IPS DF 6.9 (cell line): ENCODE data around the gene CUX1.

Source experiments
- DNase-seq: peaks from one replicate; pipeline ENCODE4 v3.0.0-alpha.2; 2013; ENCODE audit warnings: low read depth, low spot score
- H3K27ac ChIP-seq: one replicate; pipeline ENCODE4 v1.5.1; 2013; ENCODE audit warnings: low read length, control low read depth
- H3K27me3 ChIP-seq: 2 replicates; pipeline ENCODE4 v1.6.1; 2013; ENCODE audit warnings: mild to moderate bottlenecking, low read length; ENCODE audit not compliant: control insufficient read depth, insufficient read depth
- H3K36me3 ChIP-seq: 2 replicates; pipeline ENCODE4 v1.6.1; 2013; ENCODE audit warnings: low read length; ENCODE audit not compliant: control insufficient read depth, insufficient read depth
- H3K4me1 ChIP-seq: 2 replicates; pipeline ENCODE4 v1.6.1; 2013; ENCODE audit warnings: low read length; ENCODE audit not compliant: control insufficient read depth, insufficient read depth
- H3K4me3 ChIP-seq: 2 replicates; pipeline ENCODE4 v1.5.1; 2013; ENCODE audit warnings: mild to moderate bottlenecking, low read length
- H3K9me3 ChIP-seq: 2 replicates; pipeline ENCODE4 v1.6.1; 2013; ENCODE audit warnings: low read length, inconsistent platforms; ENCODE audit not compliant: control insufficient read depth, insufficient read depth
- WGBS: extraction: QIAGEN DNeasy Blood & Tissue Kit; methylation state at CpG from one replicate; pipeline ENCODE4 v1.1.7; 2013; ENCODE audit warnings: mixed read lengths, missing lambda C conversion rate; ENCODE audit not compliant: insufficient read length, insufficient coverage; 5-methylcytosine and 5-hydroxymethylcytosine counted together

Gene CUX1

DNA sequence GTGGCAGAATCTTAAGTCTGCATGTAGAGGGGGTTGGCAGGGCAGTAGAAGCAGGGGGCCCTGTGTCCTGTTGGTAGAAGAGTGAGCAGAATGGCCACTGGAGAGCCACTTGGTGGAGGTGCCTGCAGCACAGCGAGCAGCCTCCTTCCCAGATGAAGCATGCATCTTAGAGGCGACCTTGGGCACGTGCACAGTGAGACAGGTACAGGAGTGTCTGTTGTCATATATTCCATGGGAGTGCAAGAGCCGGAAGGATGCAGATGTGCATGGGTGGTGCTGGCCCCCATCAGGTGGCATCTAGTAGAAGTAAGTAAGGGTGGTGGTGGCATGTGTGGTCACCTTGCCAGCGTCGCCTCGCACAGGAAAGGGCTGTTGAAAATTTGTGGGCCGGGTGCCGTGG is 53.9 kb downstream of the CUX1 start:
- Histone ChIP-seq H3K4me1 (peaks cover 22% of the 10 kb centered on the region), H3K27me3 (no peaks in the 10 kb centered on the region), H3K4me3 (no peak overlapping the region), H3K36me3 (no peaks in the 10 kb centered on the region), H3K27ac (no peak overlapping the region), H3K9me3 (no peaks in the 10 kb centered on the region)
- no peak for DNase-seq
- WGBS: no CpG with 5 or more reads among the region's 9 CpGs

GRCh38 chr7:101874028-101874427 is 56.6 kb downstream of the CUX1 start:
- WGBS: no CpG with 5 or more reads among the region's 5 CpGs
- Histone ChIP-seq H3K27ac (no peak overlapping the region), H3K4me3 (no peak overlapping the region), H3K36me3 (no peaks in the 10 kb centered on the region), H3K27me3 (no peaks in the 10 kb centered on the region), H3K4me1 (peaks cover 21% of the 10 kb centered on the region), H3K9me3 (no peaks in the 10 kb centered on the region)
- DNase-seq: no peak

DNA sequence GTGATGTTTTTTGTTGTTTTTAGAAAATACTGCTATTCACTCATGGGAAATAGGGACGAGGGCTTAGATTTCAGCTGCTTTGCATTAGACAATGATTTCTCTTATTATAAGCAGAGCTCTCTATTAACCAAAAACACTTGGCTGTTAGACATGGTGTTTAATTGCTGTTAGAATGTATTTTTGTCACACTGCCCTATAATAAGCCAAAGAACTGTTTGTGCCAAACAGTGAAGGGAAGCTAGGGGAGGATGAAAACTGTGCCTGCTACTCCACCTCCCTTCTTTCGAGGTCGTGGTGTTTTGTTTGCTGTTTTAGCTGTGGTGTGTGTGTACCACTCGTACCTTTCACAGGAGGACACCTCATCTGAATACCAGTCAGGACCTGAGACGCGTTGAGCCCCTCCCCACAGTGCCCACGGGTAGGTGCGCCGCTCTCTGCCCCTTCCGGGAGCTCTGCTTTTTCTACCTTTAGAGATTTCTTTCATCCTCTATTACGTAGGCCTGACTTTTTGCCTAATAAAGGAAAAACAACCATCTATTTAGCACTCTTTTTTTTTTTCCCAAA is 57.9 kb downstream of the CUX1 start:
- DNase-seq: no peak
- Histone ChIP-seq H3K4me3 (no peak overlapping the region), H3K27ac (no peak overlapping the region), H3K9me3 (no peaks in the 10 kb centered on the region), H3K27me3 (no peaks in the 10 kb centered on the region), H3K36me3 (no peaks in the 10 kb centered on the region), H3K4me1 (peaks cover 18% of the 10 kb centered on the region)
- WGBS: no CpG with 5 or more reads among the region's 11 CpGs

DNA sequence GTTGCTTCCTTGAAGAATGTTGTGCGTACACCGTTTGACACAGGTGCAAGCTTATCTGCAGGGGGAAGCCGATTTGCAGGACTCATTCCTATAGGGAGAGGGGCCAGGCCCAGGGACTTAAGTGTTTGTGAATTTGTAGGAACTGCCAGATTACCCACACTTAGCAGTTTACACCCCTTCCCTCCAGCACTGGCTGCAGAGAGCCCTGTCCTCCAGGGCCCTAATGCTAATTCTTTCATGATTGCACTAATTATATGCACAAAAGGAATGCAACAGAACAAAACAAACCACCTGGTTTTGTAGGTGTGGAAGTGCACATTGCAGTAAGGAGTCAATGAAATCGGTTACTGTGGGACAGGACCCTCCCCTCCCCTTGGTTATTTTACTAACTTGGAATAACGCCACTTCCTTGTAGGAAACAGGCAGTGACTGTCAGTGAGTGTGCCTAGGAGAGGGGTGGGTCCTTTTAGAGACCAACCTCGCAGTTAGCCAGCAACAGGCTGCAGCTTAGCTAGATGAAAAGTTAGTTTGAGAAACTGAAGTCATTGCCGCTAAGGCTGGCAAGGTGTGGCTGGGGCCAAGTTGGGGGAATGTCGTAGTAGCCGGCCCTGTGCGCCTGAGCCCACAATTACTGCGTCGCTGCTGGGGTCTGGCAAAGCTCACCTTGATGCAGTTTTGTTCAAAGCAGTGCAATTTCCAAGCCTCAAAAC is 60.6 kb downstream of the CUX1 start:
- WGBS: no CpG with 5 or more reads among the region's 12 CpGs
- DNase-seq: no peak
- Histone ChIP-seq H3K4me1 (peaks cover 14% of the 10 kb centered on the region), H3K27ac (no peak overlapping the region), H3K36me3 (no peaks in the 10 kb centered on the region), H3K9me3 (no peaks in the 10 kb centered on the region), H3K4me3 (no peak overlapping the region), H3K27me3 (no peaks in the 10 kb centered on the region)

DNA sequence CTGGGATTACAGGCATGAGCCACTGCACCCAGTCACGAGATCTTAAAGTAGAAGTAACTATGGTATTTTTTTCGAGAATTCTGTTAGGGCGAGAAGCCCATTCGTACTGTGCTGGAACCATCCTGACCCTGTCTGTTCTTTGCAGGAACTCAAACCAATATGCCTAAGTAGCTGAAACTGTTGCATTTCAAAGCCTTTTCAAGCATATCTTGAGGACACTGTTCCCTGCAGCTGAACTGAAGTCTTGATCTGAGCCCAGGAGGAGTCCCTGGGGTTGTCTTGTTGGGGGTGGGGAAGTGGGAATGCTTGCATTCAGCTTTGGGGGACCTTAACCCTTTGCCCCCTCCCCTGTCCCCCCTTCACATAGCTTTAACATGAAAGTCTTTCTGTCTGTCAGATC is 61.5 kb downstream of the CUX1 start:
- Histone ChIP-seq H3K36me3 (no peaks in the 10 kb centered on the region), H3K4me3 (no peak overlapping the region), H3K9me3 (no peaks in the 10 kb centered on the region), H3K27me3 (no peaks in the 10 kb centered on the region), H3K4me1 (peaks cover 14% of the 10 kb centered on the region), H3K27ac (no peak overlapping the region)
- no peak for DNase-seq
- no CpG with 5 or more reads among the region's 4 CpGs for WGBS

- no peaks in the 10 kb centered on the region for H3K36me3 ChIP-seq
- no peak overlapping the region for H3K4me3 ChIP-seq
- H3K4me1 ChIP-seq: peaks cover 10% of the 10 kb centered on the region
- no CpG with 5 or more reads among the region's 10 CpGs for WGBS
- H3K27ac ChIP-seq: no peak overlapping the region
- H3K9me3 ChIP-seq: no peaks in the 10 kb centered on the region
- DNase-seq: no peak
- no peaks in the 10 kb centered on the region for H3K27me3 ChIP-seq
Measured at GRCh38 chr7:101879565-101879964, 62.1 kb downstream of the CUX1 start.

DNA sequence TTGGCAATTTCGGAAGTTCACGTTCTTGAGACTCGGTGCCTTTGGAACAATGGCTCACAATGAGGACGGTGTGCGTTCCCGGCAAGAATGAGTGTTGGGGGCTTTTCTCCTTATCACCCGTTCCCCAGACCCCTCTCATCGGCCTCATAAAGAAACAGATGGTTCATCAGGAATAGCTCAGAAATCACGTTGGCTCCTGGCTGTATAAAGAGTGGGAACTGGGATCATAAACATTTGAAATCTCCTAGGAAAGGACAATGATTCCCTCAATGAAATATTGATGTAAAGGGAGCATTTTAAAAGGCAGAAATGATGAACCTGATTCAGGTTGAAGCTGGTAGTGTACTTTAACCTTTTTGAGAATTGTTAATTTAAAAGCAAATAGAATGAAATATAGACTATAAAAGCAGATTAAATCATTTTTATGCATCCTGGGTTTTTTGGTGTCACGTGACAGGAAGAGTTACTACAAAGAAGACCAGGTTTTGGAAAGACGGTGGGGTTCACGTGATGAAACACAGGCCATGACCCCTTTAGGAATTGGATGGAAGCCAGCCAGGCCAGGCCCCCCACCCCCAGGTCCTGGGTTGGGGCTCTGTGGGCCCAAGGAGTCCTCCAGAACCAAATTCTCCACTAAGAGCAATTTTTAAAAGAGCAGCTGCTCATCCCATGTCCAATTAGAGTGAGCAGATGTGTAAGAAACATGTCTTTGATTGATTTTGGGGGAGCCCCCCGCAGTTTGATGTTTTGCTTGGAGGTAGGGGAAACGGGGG is 63.0 kb downstream of the CUX1 start:
- Histone ChIP-seq H3K27me3 (no peaks in the 10 kb centered on the region), H3K27ac (no peak overlapping the region), H3K9me3 (no peaks in the 10 kb centered on the region), H3K4me3 (no peak overlapping the region), H3K4me1 (peaks cover 6% of the 10 kb centered on the region), H3K36me3 (no peaks in the 10 kb centered on the region)
- no CpG with 5 or more reads among the region's 14 CpGs for WGBS
- DNase-seq: no peak

DNA sequence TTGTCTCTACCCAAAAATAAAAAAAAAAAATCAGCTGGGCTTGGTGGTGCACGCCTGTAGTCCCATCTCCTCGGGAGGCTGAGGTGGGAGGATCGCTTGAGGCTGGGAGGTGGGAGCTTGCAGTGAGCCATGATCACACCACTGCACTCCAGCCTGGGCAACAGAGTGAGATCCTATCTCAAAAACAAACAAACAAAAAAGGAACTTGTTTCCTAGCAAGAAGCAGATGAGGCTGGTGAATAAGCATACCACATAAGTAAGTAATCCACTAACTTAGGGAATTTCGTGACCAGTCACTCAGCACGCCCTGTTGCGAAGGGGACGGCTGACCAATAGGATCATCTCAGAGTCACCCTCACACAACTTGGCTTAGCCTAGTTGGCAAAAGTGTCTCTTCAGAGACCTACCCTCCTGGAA is 64.6 kb downstream of the CUX1 start:
- DNase-seq: no peak
- H3K4me3 ChIP-seq: no peak overlapping the region
- H3K4me1 ChIP-seq: peaks cover 6% of the 10 kb centered on the region
- WGBS: no CpG with 5 or more reads among the region's 7 CpGs
- H3K9me3 ChIP-seq: no peaks in the 10 kb centered on the region
- no peaks in the 10 kb centered on the region for H3K27me3 ChIP-seq
- H3K27ac ChIP-seq: no peak overlapping the region
- H3K36me3 ChIP-seq: no peaks in the 10 kb centered on the region

DNA sequence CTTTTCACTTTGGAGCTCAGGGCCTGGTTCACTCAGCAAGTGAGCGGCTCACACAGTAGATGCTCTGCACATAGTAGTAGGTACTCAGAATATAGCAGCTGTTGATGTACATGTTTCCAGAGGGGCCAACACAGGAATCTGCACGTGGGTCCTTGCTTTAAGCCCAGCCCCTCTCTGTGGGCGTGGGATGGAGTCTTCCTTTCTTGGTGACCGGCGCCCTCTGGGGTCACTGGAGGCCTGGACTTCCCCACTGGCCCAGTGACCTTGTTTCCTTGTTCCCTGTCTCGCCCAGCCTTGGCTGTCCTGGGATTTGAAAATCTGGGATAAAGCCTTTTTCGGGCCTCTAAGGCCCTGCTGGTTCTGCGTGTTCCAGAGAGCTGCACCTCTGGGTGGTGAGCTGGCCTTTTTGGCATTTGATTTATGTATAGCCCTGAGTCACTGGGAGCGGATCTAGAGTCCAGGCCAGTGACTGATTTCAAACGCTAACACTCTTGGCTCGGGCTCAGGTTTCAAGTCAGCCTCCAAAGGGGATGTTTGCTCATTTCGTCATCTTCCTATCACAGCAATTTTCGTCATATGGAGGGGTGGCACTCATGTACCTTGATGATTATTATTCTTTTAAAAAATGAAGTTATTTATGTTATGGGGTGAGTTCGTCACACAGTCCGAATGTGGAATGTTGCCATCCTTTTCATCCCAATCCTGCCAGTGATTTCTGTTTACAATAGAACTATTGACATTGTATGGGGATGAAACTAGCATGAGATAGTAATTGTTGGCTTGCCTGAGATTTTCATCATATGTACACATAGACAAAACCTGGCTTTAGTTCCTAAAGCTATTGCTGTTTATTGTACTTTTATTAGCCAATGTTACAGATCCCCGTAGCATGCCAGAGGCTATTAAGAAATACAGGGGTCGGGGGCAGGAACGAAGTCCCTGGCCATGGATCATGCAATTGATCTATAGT is 65.5 kb downstream of the CUX1 start:
- H3K4me3 ChIP-seq: no peak overlapping the region
- no peak for DNase-seq
- no peaks in the 10 kb centered on the region for H3K27me3 ChIP-seq
- no peaks in the 10 kb centered on the region for H3K36me3 ChIP-seq
- no peak overlapping the region for H3K27ac ChIP-seq
- WGBS: no CpG with 5 or more reads among the region's 18 CpGs
- H3K9me3 ChIP-seq: no peaks in the 10 kb centered on the region
- H3K4me1 ChIP-seq: peaks cover 4% of the 10 kb centered on the region; the same call in 1 of the 2 replicates
